ENCODE measurements around the gene OR2V1.
"Not testable (repeated sequence)": the region's sequence is repeated elsewhere in the genome, so short reads cannot be mapped to it uniquely, and the experiment has no call there.

The OR2V1 gene, protein sequence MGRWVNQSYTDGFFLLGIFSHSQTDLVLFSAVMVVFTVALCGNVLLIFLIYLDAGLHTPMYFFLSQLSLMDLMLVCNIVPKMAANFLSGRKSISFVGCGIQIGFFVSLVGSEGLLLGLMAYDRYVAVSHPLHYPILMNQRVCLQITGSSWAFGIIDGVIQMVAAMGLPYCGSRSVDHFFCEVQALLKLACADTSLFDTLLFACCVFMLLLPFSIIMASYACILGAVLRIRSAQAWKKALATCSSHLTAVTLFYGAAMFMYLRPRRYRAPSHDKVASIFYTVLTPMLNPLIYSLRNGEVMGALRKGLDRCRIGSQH

DNA sequence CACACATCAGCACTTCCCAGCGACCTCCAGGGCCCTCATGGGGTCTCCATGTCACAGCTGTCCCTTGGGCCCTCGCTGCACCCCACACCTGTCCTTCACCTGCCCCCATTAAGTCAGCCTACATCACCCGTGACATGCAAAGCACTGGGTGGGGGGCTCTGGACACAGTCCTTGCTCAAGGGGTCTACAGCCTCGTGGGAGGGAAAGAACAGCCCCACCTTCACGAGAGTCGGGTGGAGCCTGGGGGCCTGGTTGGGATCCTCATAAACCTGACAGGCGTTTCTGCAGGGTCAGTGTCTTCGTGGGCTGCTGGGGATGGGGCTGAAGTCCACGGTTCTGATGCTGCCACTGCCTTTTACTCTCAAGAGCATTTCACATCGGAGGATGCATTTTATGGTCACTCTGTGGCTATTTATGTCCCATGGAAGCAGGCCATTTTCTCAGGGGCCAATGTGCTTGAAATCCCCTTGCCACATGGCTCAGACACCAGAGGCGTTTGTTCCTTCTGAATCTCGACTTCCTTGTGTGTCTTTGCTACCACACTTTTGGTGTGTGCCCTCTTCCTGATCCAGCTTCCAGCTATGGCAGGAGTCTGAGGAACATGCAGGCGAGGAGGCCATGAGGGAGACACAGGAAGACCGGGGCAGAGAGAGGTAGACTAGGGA, at the start of gene OR2V1:
TSS of gene OR2V1 (minus strand) at position 338 of the 665 bp plus-strand sequence. CDS start 5,865 bp downstream, outside the sequence.
- TF ChIP-seq CTCF (IDR thresholded peaks at IDR 0.05; ENCODE audit: extremely low read depth, insufficient read depth, missing control alignments) = no peak
- in situ Hi-C loops (cut with MboI; ENCODE audit: low pct_unique_long_range_greater_than_20kb, low sequenced_read_pairs, unreplicated experiment) = no loop called here
- no peak for DNase-seq (ENCODE audit: low spot score)

- in situ Hi-C loops (cut with MboI; ENCODE audit: low pct_unique_long_range_greater_than_20kb, low sequenced_read_pairs, unreplicated experiment); DNase-seq (ENCODE audit: low spot score): not testable (repeated sequence)
These were observed 46.6 kb upstream of the OR2V1 start for GRCh38 chr5:181177559-181177958.

DNA sequence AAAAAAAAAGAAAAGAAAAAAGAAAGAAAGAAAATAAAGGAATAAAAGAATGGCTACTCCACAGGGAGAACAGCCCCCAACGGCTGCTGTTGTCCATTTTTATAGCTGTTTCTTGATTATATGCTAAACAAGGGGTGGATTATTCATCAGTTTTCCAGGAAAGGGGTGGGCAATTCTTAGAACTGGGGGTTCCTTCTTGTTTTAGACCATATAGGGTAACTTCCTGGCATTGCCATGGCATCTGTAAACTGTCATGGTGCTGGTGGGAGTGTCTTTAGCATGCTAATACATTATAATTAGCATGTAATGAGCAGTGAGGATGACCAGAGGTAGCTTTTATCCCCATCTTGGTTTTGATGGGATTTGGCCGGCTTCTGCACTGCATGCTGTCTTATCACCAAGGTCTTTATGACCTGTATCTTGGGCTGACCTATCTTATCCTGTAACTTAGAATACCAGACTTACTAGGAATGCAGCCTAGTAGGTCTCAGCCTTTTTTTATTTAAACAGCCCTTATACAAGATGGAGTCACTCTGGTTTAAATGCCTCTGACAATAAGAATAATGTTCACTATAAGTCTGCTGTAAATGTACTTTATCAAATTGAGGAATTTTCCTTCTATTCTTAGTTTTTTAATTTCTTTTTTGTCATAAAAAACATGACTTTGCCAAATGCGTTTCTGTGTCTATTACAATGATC, 45.4 kb upstream of the OR2V1 start:
- DNase-seq (ENCODE audit: low spot score) = no peak
- TF ChIP-seq CTCF (IDR thresholded peaks at IDR 0.05; ENCODE audit: extremely low read depth, insufficient read depth, missing control alignments) = no peak
- in situ Hi-C loops (cut with MboI; ENCODE audit: low pct_unique_long_range_greater_than_20kb, low sequenced_read_pairs, unreplicated experiment) = no loop called here

DNA sequence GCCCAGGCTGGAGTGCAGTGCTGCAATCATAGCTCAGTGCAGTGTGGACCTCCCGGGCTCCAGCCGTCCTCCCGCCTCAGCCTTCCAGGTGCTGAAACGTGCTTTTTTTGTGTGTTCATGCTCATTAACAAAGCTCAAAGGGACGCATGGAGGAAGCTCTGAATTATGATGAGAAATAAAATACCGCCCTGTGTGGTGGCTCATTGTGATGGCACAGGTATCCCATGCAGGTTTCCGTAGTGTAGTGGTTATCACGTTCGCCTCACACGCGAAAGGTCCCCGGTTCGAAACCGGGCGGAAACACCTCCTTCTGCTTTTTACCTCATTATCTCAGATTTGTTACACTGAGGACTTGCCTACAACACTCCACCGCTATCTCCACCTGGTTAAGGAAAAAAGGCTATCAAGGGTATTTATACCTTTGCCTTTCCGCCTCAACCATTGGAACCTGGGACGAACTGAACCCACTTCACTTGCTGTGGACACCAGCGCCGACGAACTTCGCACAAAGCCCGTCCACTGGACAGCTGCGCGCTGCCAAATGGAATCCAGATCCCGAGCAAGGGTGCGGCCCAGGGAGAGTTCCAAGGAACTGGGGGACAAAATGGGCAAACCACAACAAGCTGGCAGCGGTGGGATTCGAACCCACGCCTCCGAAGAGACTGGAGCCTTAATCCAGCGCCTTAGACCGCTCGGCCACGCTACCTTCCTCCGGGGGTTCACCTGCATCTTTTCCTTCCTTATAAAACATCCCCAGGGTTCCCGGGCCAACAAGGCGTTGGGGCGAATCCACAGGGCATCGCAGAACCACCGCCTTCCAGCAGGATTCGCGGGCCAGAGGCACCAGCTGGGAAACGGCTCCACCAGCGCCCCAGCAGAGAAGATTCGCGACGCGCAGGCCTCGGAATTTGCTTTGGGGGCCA, 42.7 kb upstream of the OR2V1 start:
- no peak for TF ChIP-seq CTCF (IDR thresholded peaks at IDR 0.05; ENCODE audit: extremely low read depth, insufficient read depth, missing control alignments)
- in situ Hi-C loops (cut with MboI; ENCODE audit: low pct_unique_long_range_greater_than_20kb, low sequenced_read_pairs, unreplicated experiment) = no loop called here
- no peak for DNase-seq (ENCODE audit: low spot score)

DNA sequence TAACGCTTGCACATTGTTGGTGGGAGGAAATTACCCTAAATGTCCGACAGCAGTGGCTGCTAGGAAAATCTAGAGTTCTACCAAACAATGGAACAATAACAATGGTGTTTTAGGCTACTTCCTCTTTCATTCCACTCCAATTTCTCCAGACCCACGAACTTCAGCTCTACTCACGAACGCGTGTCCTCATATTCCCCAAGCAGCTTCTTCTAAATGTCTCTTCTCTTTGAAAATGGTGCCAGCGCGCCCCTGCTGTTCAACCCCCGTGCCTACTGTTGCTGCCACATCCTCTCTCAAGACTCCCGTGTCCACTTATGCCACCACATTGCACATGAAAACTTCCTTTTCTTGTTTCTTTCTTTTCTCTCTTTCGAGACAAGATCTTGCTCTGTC, 42.1 kb upstream of the OR2V1 start:
- TF ChIP-seq CTCF (IDR thresholded peaks at IDR 0.05; ENCODE audit: extremely low read depth, insufficient read depth, missing control alignments) = no peak
- in situ Hi-C loops (cut with MboI; ENCODE audit: low pct_unique_long_range_greater_than_20kb, low sequenced_read_pairs, unreplicated experiment) = no loop called here
- no peak for DNase-seq (ENCODE audit: low spot score)

DNA sequence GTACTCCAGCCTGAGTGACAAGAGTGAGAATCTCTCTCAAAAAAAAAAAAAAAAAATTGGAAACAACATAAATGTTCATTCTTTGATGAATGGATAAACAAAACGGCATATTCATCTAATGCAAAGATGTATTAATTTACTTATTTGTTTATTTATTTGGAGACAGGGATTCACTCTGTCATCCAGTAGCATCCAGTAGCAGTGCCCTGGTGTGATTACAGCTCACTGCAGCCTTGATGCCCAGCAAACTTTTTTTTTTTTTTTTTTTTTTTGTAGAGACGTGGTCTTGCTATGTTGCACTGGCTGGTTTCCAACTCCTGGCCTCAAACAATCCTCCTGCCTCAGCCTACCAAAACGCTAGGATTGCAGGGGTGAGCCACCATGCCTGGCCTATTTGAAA, 40.8 kb upstream of the OR2V1 start:
- no peak for DNase-seq (ENCODE audit: low spot score)
- in situ Hi-C loops (cut with MboI; ENCODE audit: low pct_unique_long_range_greater_than_20kb, low sequenced_read_pairs, unreplicated experiment) = no loop called here
- TF ChIP-seq CTCF (IDR thresholded peaks at IDR 0.05; ENCODE audit: extremely low read depth, insufficient read depth, missing control alignments) = no peak
